Adrenal gland (tissue), 5 donors: ENCODE measurements around the gene FOXK2.

Experiments
- POLR2A ChIP-seq, 2 donors: fragments of 450-650 bp; IDR thresholded peaks; one replicate each; pipeline ENCODE4 v1.6.1; 2017; ENCODE audit warnings: antibody characterized with exemption in 2 of 2, mild to moderate bottlenecking in 2 of 2, moderate library complexity in 1 of 2
- TF ChIP-seq, protein P1 (sequence below), 6 experiments: fragments of 450-650 bp in 4 of 6; fragments of 200-600 bp in 2 of 6; sonication (generic) in 1 of 6; IDR thresholded peaks; 1 replicate in 5 of 6; 2 replicates in 1 of 6; pipeline versions ENCODE4 v1.5.1 to v1.8.0; 2016 to 2021; ENCODE audit warnings: antibody characterized with exemption in 6 of 6, mild to moderate bottlenecking in 2 of 6, moderate library complexity in 1 of 6
- donor health status: DM: no; HTN: no; CAD: no.

DNA sequence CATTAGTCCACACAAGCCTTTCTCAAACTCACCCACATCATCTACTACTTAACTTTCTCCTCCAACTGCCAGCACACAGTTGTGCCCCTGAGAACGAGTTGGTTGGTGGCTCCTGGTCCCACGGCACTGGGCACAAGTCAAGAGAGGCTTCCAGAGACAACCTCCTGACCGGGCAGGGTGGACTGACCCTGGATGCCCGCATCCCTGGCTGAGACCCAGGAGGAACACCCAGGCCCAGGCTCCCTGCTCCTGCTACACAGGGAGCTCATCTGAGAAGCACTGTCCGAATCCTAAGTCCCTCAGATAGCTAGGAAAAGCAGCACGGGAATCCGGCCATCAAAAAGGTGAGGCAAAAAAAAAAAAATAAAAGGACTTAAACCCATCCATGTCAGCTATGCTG lies 99.7 kb downstream of the FOXK2 start:
- no peak for TF ChIP-seq POLR2A (IDR thresholded peaks at IDR 0.05)
- TF ChIP-seq, protein P1, sequence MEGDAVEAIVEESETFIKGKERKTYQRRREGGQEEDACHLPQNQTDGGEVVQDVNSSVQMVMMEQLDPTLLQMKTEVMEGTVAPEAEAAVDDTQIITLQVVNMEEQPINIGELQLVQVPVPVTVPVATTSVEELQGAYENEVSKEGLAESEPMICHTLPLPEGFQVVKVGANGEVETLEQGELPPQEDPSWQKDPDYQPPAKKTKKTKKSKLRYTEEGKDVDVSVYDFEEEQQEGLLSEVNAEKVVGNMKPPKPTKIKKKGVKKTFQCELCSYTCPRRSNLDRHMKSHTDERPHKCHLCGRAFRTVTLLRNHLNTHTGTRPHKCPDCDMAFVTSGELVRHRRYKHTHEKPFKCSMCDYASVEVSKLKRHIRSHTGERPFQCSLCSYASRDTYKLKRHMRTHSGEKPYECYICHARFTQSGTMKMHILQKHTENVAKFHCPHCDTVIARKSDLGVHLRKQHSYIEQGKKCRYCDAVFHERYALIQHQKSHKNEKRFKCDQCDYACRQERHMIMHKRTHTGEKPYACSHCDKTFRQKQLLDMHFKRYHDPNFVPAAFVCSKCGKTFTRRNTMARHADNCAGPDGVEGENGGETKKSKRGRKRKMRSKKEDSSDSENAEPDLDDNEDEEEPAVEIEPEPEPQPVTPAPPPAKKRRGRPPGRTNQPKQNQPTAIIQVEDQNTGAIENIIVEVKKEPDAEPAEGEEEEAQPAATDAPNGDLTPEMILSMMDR (IDR thresholded peaks at IDR 0.05), result no peak
